ENCODE results near the gene PPARG.

Gene PPARG

DNA sequence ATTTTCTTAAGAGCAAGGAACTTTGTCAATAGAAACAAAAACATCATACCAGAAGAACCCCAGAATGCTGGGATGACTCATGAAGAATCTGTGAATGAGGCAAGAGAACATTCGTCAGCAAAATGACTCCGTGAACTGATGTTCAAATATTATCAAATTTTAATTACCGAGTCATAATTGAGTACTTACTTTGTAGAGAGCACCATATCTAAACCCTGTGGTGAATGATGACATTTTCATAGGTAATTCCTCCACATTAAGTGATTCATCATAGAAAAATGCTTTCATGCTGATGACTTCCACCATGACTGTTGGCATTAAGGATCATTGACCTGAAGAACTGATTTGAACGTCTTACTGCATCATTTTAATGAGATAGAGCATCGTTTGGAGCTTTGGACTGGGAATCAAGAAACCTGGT, 56.3 kb downstream of the PPARG start:
- TF ChIP-seq, protein P1, sequence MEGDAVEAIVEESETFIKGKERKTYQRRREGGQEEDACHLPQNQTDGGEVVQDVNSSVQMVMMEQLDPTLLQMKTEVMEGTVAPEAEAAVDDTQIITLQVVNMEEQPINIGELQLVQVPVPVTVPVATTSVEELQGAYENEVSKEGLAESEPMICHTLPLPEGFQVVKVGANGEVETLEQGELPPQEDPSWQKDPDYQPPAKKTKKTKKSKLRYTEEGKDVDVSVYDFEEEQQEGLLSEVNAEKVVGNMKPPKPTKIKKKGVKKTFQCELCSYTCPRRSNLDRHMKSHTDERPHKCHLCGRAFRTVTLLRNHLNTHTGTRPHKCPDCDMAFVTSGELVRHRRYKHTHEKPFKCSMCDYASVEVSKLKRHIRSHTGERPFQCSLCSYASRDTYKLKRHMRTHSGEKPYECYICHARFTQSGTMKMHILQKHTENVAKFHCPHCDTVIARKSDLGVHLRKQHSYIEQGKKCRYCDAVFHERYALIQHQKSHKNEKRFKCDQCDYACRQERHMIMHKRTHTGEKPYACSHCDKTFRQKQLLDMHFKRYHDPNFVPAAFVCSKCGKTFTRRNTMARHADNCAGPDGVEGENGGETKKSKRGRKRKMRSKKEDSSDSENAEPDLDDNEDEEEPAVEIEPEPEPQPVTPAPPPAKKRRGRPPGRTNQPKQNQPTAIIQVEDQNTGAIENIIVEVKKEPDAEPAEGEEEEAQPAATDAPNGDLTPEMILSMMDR (IDR thresholded peaks at IDR 0.05; ENCODE audit: low read depth, low read length) = no peak
- DNase-seq (ENCODE audit: extremely low read depth, low read depth) = no peak

DNA sequence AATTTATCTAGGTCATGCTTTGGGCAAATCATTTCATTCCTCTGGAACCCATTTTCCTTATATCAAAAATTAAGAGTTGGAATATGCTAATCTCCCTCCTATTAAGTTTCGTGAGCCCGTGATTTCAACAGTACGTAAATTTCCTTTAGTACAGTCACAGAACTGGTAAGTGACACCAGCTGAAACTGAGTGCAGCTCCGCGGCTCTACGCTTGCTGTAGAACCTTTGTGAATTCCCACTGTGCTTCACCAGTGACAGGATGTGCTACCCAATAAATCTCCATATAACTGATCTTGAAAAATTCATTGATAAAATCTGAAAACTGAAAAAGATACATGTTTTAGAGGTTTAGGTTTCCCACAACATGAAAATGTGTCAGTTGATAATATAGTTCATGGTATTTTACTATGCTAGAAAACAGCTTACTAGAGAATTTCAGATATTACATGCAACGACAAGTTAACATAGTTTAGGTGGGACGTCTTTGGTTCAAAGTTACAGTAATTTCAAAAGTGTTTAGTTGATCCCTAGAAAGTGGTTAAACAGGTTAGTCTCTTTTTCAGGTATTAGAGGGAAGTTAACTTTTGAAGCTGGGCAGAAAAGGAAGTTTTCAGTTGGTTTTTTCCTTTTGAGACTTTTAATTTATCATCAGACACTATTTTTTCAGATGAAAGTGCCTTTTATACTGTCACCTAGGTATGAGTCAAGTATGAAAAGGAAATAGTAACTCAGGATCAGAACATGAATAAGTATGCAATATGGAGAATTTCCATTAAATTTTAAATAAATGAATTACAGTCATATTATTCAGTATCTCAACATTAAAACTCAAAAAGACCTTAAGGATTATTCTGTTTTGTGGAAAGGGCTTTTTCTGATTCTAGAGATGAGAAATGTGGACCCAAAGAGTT, 57.0 kb downstream of the PPARG start:
- TF ChIP-seq, protein P1 (IDR thresholded peaks at IDR 0.05; ENCODE audit: low read depth, low read length) = no peak
- DNase-seq (ENCODE audit: extremely low read depth, low read depth) = no peak

DNA sequence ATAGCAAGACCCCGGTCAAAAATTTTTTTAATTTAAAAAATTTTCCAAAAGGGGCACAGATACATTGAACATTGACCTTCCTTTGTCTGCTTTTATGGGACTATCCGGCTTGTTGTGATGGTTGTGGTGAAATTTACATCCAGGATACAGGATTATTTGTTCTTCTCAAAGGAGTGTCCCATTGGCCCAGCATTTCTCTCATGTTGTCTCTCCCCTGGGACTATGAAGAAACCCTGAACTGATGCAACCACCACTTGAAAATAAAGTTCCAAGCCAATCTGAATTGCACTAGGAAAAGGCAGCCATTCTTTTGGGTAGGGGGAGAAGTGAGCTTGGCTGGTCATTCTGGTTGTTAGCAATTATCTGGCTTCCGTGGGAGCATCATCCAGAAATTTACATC, 58.4 kb downstream of the PPARG start:
- DNase-seq (ENCODE audit: extremely low read depth, low read depth) = no peak
- TF ChIP-seq, protein P1 (IDR thresholded peaks at IDR 0.05; ENCODE audit: low read depth, low read length) = no peak

DNA sequence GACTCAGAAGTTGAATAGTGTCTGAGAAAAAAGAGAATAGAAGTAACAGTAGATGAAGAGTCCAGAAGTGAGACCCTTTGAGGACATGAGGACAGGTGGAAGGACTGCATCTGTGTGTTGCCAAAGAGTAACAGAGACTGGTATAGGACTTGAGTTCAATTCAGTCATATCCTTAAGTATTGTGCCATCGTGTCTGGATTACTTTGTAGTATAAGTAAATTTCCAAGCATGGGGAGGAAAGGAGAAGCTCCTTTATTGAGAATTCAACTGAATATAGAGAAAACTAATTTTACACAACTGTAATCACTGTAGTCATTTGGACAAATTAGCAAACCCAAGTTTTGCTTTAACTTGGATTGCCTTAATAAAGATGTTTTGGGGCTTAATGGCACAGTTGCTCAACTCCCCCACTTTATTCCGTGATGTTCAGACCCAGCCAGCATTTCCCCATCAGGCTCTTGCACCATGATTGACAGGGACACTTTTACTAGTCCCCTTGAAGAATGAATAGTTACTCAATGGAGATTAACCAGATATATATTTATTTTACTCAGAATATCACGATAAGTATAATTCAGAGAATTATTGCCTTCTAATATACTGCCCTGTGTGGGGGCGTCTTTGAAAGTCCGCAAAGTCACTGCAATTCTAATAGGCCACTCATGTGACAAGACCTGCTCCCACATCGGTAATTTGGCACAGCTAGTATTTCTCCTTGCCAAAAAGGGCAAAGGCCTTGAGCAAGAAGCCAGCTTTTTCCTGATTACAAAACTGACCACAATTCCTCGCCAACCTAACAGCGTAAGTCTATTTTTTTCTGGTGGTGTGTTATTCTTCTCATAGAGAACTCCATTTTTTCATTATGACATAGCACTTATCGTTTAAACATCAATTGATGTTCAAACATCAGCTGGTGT, 61.3 kb downstream of the PPARG start:
- TF ChIP-seq, protein P1 (IDR thresholded peaks at IDR 0.05; ENCODE audit: low read depth, low read length) = no peak
- DNase-seq (ENCODE audit: extremely low read depth, low read depth) = no peak

DNA sequence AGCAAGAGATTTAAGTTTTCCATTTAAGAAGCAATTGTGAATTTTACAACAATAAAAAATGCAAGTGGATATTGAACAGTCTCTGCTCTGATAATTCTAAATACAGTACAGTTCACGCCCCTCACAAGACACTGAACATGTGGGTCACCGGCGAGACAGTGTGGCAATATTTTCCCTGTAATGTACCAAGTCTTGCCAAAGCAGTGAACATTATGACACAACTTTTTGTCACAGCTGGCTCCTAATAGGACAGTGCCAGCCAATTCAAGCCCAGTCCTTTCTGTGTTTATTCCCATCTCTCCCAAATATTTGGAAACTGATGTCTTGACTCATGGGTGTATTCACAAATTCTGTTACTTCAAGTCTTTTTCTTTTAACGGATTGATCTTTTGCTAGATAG, 62.3 kb downstream of the PPARG start:
- no peak for DNase-seq (ENCODE audit: extremely low read depth, low read depth)
- TF ChIP-seq, protein P1 (IDR thresholded peaks at IDR 0.05; ENCODE audit: low read depth, low read length) = no peak

DNA sequence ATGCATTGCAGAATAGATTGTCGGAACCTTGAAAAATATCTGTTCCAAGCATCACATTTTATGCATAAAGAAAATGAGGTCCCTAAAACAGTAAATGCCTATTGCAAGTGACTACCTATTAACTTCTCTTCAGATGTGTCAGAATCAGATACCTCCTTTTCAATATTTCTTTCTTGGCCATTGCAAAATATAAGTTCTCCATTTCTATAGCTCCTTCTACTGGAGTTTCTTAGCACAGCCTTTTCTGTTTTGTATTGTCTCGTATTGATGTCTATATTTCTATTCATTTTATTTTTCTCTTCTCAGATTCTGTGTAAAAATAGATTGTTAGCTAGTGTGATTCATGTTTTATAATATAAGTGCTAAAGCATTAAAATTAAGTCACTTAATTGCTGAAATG, 63.4 kb downstream of the PPARG start:
- TF ChIP-seq, protein P1 (IDR thresholded peaks at IDR 0.05; ENCODE audit: low read depth, low read length) = no peak

DNA sequence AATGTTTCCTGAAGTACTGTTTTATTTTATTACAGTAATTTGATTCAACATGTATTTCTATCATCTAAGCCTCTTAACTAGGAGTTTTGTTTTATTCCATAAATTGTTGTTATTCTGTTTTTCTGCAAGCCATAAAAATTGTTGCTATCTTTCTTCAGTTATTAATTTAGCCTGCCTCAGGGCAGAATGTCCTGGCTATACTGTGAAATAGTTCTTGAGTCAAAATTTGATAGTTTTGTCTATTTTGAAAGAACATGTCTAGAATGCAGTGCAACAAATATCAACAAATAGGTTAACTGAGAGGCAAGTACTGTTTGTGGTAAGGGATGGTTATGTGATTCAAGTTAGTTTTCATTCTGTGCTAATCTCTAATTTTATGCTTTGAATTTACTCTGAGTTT, 63.9 kb downstream of the PPARG start:
- TF ChIP-seq, protein P1 (IDR thresholded peaks at IDR 0.05; ENCODE audit: low read depth, low read length) = no peak

More for the DNA sequence above, 63.4 kb downstream of the PPARG start:
- no peak for DNase-seq (ENCODE audit: extremely low read depth, low read depth)

More for the DNA sequence above, 63.9 kb downstream of the PPARG start:
- no peak for DNase-seq (ENCODE audit: extremely low read depth, low read depth)

Measured in AG09319 (cell line).